ENCODE data around the gene PRCC.

- TF ChIP-seq CTCF (conservative IDR thresholded peaks at IDR 0.05; ENCODE audit: low read depth, low read length) (no peak), EZH2 (IDR thresholded peaks at IDR 0.05; ENCODE audit: low read length, unreplicated experiment) (no peak)
These were observed 33.2 kb upstream of the PRCC start for GRCh38 chr1:156733989-156734584.
